Stimulated activated CD4-positive, alpha-beta T cell treated with anti-CD3 and anti-CD28 coated beads, Interleukin-12 subunit alpha, Interleukin-12 subunit beta, amount 100 ng/mL, for 4 hours (primary cell): ENCODE measurements around the gene BCL2L1.
"Not testable (repeated sequence)": the region's sequence is repeated elsewhere in the genome, so short reads cannot be mapped to it uniquely, and the experiment has no call there.

Source experiments
- DNase-seq: peaks from one replicate; pipeline ENCODE4 v3.0.0-alpha.2; 2020

BCL2L1 gene

DNA sequence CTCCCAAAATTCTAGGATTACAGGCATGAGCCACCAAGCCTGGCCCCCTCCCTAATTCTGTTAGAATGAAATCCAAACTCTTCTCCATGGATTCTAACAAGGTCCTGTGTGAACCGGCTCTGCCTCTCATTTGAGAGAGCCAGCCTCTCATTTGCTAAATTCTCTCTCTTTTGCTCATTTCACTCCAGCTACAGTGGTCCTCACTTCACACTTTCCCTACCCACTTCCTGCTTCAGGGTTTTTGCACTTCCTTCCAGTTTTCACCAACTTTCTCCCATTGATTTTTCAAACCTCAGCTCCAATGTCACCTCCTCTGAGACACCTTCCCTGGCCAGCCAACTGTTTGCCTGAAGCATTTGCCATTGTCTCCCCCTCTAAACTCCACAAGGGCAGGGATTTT, 79.8 kb downstream of the BCL2L1 start:
- DNase-seq: no peak

DNA sequence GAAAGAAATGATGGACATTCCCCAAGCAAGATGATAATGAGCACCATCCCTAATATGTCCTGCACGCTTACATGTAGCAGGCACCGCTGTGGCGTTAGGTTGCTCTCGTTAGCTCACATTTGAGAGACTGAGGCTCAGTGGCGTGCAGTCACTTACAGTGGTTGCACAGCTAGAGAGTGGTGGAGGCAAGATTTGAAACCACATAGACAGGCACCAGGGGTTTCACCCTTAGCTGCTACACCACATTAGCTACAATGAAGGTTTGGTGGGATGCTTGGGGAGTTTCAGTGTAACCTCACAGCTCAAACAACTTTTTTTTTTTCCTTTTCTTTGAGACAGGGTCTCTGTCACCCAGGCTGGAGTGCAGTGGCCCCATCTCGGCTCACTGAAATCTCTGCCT, 81.3 kb downstream of the BCL2L1 start:
- DNase-seq: no peak

DNA sequence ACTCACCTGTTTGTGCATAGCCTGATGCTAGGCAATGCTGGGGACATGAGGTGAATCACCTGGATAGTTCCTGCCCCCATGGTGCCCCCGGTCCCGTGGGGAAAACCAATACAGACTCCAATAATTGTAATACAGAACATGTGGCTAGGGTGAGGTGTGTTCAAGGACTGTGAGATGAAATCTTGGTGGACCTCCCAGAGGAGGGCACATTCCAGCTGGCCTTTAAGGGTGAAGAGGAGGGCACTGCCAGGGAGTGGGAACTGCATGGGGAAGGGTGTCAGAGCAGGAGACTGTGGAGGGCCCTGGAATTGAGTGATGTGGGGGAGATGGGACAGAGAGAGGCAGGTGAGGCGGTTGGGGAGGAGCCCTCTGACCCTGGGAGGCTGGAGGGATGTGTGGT, 82.4 kb downstream of the BCL2L1 start:
- DNase-seq: no peak

- no peak for DNase-seq
Measured at GRCh38 chr20:31638816-31639215, 83.9 kb downstream of the BCL2L1 start.

GRCh38 chr20:31638317-31638716, 84.4 kb downstream of the BCL2L1 start:
- no peak for DNase-seq

DNA sequence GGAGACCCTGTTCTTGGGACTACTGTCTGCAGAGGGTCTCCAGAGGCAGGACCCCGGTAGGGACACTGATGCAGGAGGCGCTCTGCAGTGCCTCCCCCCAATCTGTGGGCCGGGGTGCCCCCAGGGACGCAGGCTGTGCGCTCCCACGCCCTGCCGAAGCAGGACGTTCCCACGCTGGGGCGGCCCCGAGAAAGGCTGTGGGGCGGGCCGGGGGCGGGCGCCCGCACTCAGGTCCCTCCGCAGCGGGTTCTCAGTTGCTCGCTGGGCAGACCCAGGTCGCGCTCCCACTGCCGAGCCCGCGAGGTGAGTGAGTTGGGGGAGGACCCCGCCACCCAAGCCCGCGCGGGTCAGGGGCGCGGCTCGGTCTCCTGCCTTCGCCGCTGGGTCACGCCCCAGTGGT, 85.0 kb downstream of the BCL2L1 start, which contains the start of gene COX4I2:
COX4I2 (plus strand) TSS at position 253 of the 400 bp plus-strand sequence. CDS start 1,106 bp downstream, outside the sequence.
- DNase-seq: no peak

GRCh38 chr20:31633339-31633914, 89.2 kb downstream of the BCL2L1 start:
- no peak for DNase-seq

DNA sequence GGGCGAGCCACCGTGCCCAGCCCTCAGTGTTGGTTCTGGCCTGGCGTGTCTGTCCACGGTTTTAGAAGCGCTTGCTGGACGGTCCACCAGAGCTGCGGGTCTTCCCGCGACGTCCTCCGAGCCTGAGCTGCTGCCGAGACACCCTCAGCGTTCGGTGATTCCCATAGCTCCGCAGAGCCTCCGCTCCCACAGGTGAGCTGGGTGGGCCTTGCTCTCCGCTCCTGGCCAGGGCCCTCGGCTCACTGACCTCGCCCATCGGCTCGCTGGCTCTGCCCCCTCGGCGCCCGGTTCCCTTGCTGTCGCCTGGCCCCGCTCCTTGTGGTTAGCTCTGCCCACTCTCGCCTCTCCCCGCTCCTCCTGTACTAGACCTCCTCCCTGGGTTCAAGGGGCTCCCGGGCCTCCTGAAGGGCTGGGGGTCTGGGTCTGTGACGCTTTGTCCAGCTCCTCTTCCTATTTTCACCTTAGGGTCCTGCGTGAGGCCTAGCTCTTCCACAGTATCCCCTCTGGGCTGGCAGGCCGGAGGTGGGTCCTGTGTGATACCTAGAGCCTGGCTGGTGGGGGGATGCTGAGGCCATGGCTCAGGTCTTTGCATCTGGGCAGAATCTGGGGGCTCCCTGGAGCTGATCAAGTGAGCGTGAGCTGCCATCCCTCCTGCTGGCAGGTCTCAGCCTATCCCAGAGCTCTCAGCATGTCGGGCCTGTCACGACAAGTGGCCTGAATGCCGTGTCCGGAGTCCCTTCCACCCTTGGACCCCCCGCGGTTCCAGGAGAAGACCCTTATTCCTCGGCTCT, 89.9 kb downstream of the BCL2L1 start:
- no peak for DNase-seq

DNA sequence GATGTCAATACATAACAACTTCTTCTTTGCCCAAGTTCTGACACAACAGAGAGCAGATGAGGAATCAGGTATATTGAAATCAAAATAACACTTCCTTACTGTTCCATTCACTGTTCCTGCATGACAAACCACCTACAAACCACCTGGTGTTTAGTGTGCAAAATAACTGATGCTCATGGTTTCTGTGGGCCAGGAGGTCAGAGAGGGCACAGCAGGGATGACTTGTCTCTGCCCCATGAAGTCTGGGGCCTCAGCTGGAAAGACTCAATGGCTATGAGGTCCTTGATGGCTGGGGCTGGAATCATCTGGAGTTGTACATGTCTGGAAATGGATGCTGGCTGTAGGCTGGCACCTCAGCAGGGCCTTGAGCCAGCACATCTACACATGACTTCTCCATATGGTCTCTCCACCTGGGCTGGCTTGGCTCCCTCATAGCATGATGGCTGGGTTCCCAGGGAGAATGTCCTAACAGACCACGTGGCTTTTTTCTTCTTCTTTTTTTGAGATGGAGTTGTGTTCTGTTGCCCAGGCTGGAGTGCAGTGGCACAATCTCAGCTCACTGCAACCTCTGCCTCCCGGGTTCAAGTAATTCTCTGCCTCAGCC, 92.4 kb downstream of the BCL2L1 start:
- no peak for DNase-seq

DNA sequence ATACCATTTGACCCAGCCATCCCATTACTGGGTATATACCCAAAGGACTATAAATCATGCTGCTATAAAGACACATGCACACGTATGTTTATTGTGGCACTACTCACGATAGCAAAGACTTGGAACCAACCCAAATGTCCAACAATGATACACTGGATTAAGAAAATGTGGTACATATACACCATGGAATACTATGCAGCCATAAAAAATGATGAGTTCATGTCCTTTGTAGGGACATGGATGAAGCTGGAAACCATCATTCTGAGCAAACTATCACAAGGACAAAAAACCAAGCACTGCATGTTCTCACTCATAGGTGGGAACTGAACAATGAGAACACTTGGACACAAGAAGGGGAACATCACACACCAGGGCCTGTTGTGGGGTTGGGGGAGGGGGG, 94.6 kb downstream of the BCL2L1 start:
- not testable (repeated sequence) for DNase-seq

GRCh38 chr20:31626534-31626933, 96.1 kb downstream of the BCL2L1 start:
- DNase-seq: not testable (repeated sequence)

DNA sequence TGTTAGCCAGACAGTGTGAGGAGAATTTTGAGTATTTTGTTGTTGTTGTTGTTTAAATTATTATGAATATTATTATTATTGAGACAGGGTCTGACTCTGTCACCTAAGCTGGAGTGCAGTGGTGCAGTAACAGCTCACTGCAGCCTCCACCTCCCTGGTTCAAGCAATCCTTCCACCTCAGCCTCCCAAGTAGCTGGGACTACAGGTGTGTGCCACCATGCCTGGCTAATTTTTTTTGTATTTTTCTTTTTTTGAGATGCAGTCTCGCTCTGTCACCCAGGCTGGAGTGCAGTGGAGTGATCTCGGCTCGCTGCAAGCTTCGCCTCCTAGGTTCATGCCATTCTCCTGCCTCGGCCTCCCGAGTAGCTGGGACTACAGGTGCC, 99.6 kb downstream of the BCL2L1 start:
- not testable (repeated sequence) for DNase-seq

GRCh38 chr20:31620246-31620645, 102.4 kb downstream of the BCL2L1 start:
- DNase-seq: no peak

- no peak for DNase-seq
Measured at GRCh38 chr20:31617432-31618104, 105.1 kb downstream of the BCL2L1 start.

DNA sequence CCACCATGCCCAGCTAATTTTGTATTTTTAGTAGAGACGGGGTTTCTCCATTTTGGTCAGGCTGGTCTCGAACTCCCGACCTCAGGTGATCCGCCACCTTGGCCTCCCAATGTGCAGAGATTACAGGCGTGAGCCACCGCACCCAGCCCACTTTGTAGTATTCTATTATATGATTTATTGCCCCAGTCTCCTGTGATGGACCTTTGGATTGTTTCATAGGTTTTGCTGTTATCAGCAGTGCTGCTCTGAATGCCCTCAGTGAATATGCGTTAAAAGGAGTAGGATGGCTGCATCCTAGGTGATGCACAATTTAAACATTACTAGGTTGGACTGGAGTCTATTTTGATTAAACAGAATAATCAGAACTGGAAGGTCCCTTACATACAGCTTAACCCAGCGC, 107.3 kb downstream of the BCL2L1 start:
- no peak for DNase-seq
